ENCODE measurements around the gene CD99.
"Not testable (repeated sequence)": the region's sequence is repeated elsewhere in the genome, so short reads cannot be mapped to it uniquely, and the experiment has no call there.

The CD99 gene

GRCh38 chrX:2732649-2733048 is 41.6 kb downstream of the CD99 start:
- no peak for DNase-seq

DNA sequence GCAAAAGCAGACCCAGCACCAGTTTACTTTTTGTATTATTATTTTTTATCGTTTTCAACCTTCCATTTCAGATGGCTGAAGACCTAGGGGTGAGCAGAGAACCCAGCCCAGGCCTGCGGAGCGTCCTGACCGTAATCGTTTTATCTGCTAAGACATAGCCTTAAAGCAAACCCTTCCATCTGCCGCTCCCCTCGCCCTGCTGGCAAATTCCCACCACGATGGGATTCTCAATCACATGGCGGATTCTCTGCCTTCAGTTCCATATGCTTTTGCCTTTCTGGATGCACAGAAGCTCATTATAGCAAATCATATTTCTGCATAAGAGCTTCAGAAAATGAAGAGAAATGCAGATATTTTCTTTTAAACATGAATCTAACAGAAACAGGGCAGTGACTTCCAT is 42.2 kb downstream of the CD99 start:
- DNase-seq, result no peak

DNA sequence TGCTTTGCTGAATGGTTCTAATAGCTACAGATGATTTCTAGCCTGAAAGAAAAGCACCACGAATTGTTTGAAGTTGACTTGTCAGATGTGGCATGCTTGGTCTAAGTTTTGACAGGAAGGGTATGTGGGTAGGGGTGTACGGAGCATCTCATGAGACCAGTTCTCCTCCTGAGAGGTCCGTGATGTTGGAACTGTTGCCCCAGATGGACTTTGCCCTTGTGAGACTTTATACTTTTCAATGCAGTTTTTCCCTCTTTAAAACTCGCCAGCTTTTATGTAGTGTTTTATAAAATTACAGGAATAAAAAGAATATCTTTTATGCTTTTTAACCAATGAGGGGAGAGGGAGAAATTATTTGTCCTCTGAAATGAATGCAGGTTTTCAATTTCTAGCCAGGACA is 44.2 kb downstream of the CD99 start:
- DNase-seq, result no peak

GRCh38 chrX:2740672-2741071 is 49.6 kb downstream of the CD99 start:
- DNase-seq, result no peak

GRCh38 chrX:2741386-2741785 is 50.3 kb downstream of the CD99 start:
- DNase-seq, result no peak

GRCh38 chrX:2746250-2746649 is 55.2 kb downstream of the CD99 start:
- DNase-seq, result not testable (repeated sequence)

DNA sequence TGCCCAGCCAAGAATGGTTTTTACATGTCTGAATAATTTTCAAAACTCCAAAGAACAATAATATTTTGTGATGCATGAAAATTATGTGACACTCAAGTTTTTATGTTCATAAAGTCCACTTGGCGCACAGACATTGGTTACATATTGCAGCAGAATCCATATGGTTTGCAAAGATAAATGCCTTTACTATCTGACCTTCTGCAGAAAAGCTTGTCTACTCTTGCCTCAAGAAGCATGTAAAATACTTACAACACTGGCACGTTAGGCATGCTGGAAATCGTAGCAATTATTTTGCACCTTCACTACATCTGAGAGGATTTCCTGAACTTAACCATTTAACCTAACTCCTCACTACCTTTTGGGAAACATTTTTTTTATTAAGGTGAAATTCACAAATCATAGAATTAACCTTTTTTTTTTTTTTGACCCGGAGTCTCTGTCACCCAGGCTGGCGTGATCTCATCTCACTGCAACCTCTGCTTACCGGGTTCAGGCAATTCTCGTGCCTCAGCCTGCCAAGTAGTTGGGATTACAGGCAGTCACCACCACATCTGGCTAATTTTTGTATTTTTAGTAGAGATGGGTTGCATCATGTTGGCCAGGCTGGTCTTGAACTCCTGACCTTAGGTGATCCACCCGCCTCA is 57.2 kb downstream of the CD99 start:
- DNase-seq, result no peak

DNA sequence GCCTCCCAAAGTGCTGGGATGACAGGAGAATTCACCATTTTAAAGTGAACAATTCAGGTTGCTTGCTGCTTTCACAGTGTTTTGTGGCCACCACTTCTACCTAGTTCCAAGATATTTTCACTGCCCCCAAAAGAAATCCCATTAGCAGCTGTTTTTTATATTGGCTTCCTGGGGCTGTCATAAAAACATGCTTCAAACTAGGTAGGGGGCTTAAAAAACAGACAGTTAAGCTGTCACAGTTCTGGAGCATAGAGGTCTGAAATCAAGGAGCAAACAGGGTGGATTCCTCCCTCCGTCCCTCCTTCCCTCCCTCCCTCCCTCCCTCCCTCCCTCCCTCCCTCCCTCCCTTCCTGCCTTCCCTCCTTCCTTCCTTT is 57.7 kb downstream of the CD99 start:
- DNase-seq, result no peak

DNA sequence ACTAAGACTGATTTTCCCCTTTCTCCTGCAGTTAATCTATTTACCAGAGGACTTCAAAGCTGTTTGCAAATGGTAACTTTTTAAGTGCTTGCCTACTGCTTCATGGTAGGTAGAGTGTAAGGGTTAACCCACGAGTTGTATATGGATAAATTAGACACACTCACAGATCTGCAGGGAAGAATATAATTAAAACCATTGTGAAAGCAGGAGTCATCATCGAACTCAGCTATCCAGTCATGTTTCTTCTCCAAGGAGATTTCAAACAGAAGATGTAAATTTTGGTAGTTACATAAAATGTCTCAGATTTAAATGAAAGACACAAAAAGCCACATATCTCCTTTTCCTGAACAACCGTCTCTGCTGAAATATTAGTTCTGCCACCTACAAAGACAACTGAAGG is 60.2 kb downstream of the CD99 start:
- no peak for DNase-seq

DNA sequence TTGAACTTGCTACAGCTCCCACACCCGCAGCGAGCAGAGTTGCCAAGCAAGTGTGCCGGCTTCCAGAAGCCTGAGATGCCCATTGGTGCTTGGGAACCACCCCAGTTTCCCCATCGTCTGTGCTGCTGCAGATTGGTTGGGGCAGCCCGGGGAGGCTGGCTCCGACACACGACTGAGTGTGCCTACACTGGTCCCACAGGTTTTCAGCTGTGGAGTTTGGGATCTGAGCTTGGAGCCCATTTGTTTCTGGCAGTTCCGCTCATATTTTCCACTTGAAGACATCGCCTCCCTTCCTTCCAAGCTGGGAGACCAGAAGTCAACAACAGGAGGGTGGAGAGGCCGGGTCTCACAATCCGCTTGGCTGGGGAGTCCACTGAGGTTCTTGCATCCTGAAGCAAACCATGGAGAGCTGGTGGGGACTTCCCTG is 60.8 kb downstream of the CD99 start, which contains the start of gene XG:
XG (plus strand) TSS at position 167 of the 427 bp plus-strand sequence; CDS start at position 402, 235 bp downstream.
- not testable (repeated sequence) for DNase-seq

DNA sequence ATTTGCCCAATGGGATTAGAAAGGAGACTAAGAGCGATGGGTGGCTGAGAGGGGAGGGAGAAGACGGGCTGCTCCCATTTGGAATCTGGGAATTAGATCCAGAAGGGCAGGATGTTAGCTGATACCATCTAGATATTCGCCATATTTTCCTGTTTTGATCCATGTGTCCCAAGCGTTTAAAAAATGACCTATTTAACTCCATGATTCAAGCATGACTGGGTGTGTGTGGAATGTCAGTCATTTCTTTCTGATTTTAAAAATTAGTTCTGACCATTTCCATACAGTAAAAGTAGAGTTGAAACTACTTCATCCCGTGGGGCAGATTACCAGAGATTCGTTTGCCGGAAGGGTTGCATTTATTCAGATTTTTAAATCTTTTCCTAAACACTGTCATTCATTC is 61.3 kb downstream of the CD99 start:
- not testable (repeated sequence) for DNase-seq

GRCh38 chrX:2755163-2755715 is 64.1 kb downstream of the CD99 start:
- not testable (repeated sequence) for DNase-seq

DNA sequence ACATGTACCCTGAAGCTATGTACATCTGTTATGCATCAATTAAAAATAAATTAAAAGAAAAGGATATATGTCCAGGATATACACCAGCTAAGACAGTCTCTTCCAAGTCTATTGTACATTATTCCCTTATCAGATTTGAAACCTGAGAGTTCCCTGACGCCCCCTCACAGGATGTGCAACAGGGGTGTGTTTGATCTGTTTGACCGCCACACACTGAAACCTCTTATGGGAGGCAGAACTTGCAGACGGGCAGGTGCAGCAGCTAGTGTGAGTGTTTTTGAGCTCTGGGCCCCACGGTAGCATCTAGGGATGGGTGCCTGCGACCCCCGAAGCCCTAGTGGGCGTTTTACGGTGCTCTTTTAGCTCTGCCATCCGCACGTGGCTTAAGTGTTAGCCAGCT is 65.5 kb downstream of the CD99 start:
- no peak for DNase-seq

- DNase-seq, result no peak
Observed at GRCh38 chrX:2761246-2761645, 70.2 kb downstream of the CD99 start.

- not testable (repeated sequence) for DNase-seq
Observed at GRCh38 chrX:2762671-2763070, 71.6 kb downstream of the CD99 start.

- not testable (repeated sequence) for DNase-seq
Observed at GRCh38 chrX:2764766-2765548, 73.9 kb downstream of the CD99 start.

DNA sequence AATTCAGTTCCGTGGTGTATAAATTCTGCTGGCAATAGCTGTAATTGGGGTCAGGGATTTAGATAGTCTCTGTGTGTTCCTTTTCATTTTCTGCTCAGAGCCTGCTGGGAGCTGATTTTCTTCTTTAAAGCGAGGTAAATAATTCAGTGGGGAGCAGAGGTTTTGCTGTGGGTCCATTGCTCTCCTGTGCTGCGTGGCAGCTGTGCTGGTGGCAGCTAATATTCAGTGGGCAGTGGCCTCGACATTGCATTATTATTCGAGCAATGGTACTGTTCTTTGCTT is 74.4 kb downstream of the CD99 start:
- DNase-seq, result no peak

GRCh38 chrX:2766906-2767305 is 75.8 kb downstream of the CD99 start:
- DNase-seq, result no peak

DNA sequence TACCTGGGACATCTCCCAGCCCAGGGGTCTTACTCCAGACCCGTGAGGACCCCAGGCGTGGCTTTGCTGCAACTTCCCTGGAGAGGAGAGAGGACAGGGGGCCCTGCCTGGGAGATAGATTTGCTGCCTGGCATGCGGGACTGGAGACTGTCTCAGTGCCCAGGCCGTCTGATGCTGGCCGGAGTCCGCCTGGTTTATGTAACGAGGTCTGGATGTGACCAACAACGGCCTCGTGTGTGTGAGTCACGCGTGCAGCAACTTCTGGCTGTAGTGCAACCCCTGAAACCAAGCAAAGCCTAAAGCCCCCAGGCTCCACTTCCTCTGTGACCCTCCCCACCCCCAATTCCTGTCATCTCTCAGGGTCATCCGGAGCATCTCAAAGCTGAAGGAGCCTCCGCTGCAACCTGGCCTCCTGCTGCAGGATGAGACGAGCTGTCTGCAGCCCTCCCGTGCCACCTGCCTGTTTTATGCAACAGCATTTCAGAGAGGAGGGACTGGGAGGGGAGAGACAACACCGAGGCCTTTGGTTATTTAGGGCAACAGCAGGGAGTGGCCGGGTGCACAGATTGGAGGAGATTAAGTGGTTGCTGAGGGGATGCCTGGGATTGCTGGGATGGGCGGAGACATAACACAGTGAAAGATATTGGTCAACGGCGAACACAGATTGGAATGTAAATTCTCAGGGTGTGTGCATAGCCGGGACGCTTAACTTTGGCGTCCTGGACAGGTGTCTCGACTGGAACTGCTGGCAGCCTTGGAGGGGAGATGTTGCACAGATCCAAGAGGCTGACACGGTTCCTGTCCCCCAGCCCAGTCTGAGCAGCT is 76.7 kb downstream of the CD99 start:
- no peak for DNase-seq

DNA sequence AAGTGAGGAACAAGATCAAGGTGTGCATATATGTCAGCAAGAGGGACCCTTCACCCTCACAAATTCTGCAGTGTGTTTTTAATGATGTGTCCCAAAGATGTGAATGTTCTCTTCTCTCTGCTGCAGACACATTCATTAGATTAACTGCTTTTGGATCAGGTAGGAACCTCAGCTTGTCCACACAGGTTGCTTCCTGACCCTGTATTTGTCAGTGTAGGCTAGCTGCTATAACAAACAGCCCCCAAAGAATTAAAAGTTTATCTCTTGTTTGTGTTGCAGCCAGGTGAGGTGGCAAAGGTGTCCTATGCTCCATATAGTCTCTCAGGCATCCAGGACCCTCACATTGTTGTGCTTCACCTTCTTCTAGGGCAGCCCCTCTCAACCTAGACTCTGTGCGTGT is 78.5 kb downstream of the CD99 start:
- DNase-seq, result no peak

DNA sequence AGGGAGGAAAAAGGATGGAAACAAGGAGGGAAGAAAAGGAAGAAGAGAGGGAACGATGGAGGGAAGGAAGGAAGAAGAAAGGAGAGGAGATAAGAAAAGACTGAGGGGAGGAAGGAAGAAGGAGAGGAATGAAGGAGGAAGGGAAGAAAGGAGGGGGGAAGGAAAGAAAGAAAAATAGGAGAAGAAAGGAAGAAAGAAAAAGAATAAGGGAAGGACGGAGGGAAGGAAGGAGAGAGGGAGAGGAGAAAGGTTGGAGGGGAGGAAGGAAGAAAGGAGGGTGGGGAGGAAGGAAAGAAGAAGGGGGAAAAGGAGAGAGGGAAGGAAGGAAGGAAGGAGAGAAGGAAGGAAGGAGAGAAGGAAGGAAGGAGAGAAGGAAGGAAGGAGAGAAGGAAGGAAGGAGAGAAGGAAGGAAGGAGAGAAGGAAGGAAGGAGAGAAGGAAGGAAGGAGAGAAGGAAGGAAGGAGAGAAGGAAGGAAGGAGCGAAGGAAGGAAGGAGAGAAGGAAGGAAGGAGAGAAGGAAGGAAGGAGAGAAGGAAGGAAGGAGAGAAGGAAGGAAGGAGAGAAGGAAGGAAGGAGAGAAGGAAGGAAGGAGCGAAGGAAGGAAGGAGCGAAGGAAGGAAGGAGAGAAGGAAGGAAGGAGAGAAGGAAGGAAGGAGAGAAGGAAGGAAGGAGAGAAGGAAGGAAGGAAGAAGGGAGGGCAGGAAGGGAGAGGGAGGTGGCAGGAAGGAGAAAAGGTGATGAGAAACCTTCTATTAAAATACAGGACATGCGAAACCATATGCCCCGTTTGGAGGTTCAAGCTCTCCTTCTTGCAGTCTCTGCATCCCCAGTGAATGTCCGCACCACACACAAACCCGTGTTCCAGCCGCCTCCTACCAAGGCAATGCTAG is 82.3 kb downstream of the CD99 start:
- DNase-seq, result not testable (repeated sequence)

- DNase-seq, result no peak
Observed at GRCh38 chrX:2774057-2774456, 83.0 kb downstream of the CD99 start.

Measured in T-helper 1 cell (primary cell).